GM19023 (cell line): Measurements from ENCODE around the gene FRYL.

Source experiments
- ATAC-seq: cut with Tn5 transposase; IDR thresholded peaks from one replicate; pipeline ENCODE4 v1.9.1; 2021; ENCODE audit warnings: mild to moderate bottlenecking, moderate library complexity; ENCODE audit not compliant: unreplicated experiment

FRYL gene

DNA sequence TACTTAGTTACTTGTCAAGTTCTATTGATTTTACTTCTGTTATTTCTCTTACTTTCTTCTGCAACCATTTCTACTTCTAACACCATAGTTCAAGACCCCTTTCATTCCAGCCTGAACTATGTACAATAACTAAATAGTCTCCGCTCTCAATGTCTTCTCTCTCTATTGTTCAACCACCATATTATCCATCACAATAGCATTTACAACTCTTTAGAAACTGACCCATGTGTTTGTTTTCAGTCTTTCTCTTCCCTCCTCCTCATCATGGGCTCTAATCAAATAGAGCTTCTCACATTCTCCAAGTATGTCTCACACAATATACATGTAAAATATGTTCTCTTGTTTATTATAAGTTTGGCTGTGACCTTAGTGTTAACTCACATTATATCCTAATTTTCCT is 146.4 kb downstream of the FRYL start:
- ATAC-seq = no peak

DNA sequence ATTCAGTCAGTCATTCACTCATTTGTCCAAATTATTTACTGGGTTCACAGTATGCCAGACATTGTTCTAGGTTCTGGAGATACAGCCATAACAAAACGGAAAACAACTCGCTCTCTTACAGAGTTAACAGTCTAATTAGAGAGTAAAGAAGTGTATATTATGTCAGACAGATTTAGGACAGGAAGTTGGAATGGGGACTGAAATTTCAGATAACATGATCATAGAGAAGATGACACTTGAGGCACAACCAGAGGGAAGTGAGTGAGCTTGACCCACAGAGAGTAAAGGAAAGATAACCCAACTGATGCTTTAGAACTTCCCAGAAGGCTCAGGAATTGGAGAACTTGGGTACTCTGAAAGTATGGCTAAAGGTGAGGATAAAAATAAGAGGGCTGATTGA is 150.6 kb downstream of the FRYL start:
- no peak for ATAC-seq

DNA sequence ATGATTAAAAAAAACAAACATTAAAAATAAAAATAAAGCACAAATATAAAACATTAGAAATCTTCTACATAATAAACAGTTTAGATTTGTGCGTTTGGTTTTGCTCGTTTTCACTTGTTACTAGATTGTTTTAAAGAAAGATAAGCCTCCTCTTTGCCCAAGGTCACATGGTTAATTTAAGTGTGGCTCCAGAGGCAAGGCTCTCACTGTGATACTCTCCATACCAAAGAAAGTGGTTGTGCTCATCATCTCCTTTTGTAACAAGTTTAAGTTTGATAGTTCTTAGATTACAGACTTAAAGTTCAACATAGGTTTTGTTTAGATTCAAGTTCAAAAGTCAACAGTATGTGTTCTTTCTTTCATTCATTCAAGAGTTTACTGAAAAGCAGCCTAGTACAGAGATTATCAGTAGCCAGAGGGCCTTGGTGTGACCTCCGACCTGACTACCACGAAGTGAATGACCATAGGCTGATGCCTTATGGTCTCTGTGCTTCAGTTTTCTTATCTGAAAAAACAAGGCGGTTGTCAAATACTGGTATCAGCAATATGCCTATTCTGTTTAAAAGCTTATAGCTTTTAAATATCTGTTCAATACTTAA is 156.8 kb downstream of the FRYL start:
- ATAC-seq = no peak

DNA sequence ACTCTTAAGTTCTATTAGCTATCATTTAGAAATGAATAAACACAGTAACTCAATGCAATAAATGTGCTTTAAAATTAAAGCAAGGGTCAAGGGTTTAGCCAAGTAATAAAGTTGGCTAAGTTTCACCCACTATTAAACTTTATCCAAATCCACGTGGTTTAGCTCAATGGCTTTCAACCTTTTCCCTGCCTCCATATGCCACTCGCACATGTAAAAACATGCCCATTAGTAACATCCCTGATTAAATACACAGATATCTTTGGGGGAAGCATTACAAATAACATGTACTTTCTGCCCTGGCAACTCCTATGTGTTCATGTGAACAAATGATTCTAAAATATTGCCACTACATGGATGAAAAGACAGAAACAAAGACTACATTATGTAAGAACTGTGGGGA is 159.2 kb downstream of the FRYL start:
- ATAC-seq = no peak

DNA sequence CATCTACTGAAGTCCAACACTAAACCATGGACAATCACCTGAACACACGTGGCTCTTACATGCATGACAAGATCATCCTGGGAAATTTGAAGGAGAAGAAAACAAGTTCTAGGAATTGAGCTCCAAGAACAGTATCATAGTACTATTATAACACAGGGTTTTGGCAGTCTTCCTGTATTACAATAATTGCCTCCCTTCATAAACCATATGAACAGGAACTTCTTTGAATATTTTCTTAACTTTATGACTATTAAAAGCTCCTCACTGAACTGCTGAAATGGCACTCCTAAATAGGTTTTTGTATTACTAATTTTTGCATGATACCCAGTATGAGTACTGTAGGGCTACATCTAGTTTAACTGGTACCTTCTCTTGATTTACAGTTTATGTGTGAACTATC is 160.0 kb downstream of the FRYL start:
- no peak for ATAC-seq

DNA sequence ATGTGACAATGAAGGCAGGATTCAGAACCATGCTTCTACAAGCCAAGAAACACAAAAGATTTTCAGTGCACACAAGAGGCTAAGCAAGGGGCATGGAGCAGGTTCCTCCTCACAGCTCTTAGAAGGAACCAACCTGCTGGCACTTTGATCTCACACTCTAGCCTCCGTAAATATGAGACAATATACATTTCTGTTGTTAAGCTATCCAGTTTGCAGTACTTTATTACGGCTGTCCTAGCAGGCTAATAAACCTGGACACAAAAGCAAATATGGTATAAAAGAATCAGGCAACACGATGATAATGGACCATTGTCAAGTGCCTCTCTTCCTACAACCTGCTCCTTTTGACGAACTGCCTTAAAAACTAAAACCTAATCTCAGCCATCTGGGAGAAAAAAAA is 175.6 kb downstream of the FRYL start:
- no peak for ATAC-seq

DNA sequence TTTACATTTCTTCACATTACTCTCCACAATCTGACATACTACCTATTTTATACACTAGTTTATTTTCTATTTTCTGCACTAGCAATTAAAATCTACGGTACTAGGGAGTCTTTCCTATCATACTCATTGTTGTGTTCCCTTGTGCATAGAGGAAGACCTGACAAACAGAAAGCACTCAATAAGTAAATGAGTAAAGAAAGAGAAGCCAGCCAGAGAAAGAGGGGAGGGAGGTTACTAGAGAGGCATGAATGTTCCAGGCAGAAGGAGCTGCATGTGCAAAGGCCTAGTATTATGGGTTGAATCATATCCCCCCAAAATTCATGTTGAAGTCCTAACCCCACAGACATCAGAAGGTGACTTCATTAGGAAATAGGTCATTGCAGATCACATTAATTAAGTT is 176.0 kb downstream of the FRYL start:
- no peak for ATAC-seq

DNA sequence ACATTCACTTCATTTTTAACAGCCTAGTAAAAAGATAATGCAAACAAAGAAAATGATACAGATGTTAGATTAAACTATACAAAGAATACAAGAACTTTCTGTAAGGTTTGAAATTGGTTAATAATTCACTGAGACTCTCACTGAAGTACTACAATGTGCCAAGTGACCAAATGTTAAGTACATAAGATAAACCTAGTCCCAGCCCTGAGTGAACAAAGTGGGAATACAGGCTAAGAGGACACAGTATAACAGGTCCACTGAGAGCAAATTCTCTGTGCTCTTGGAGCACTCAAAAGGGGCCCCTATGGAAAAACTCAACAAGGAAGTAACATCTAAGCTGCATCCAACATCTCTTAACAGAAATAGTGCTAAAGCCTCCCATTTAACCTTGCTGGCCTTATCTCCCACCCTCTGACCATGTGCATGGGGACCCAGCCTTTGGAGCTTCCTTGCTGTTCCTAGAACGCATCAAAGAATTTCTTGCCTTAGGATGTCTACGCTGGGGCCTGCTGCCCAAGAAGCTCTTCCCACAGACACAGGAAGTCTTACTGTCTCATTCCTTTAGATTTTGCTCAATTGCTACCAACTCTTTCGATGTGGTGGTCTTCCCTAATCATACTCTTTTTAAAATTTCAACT is 176.6 kb downstream of the FRYL start:
- no peak for ATAC-seq

DNA sequence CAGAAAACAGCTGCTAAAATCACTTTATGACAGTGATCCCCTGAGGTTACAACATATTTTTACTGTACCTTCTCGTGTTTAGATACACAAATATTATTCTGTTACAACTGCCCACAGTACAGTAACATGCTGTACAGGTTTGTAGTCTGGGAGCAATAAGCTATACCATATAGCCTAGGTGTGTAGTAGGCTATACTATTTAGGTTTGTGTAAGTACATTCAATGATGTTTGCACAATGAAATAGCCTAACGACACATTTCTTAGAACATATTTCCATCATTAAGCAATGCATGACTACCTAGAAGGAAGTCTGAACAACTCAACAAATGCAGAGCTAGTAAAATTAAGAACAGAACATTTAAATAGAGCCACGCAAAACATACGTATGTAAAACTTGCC is 177.3 kb downstream of the FRYL start:
- ATAC-seq = no peak

DNA sequence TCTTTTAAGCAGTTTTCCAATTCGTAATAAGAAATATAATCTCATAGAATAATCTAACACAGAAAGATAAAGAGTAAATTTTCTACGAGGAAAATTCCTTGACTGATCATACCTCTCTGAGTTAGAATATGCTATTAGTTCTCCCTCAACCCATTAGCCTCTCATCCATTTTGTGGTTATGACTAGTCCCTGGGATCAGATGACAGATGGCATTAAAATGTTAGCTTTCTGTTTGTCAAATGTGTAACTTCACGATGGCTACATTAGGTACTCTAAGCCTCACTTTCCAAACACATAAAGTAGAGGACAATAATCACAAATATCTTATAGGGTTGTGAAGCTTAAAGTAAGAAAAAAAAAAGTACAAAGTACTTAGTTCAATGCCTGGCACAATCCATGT is 177.9 kb downstream of the FRYL start:
- no peak for ATAC-seq

DNA sequence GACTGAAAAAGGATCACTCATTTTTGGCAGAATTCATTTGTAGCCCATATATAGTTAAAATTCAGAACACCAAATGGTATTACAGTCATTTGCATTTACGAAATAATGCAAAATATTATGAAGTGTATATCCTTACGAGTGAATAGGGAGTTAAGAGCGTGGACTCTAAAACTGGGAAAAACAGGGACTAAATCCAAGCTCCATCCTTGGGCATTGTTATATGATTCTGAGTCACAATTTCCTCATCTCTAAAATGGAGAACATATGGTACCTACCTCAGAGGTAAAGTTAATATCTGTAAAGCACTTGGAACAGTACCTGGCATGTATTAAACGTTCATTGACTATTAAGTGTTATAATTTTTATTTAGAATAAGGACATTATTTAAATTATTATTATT is 183.7 kb downstream of the FRYL start:
- no peak for ATAC-seq

DNA sequence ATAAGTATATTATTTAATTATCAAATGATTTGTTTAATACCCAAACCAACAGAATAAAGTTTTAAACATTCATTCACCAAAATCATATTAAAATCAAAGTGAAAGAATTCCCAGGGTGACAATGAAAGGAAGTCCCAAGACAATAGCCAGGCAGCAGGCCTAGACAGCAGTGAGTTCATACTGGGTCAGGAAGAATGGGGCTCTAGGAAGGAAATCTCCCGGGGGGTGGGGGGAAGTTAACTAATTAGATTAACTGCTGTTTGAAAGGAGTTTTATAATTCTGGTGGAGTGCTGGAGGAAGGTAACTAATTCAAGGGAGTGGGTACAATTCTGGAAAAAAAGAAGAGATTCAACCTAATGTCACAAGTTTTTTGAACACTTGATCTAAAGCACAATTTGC is 185.9 kb downstream of the FRYL start:
- no peak for ATAC-seq

DNA sequence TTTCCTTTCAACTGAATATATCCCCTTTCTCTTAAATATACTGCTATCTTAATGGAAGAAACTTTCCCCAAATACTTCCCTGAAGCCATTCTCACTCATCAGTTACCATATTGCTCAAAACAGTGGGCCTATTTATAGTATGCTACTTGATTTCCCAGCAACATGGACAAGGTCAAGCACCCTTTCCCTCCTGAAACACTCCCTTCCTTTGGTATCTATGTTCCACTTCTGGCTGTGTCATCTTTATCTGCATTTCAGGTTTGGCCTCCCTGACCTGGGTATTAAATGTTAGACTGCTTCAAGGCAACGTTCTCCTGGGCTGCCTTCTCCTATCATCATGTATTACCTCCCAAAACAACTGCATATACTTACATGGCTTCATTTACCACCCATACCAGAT is 188.7 kb downstream of the FRYL start:
- ATAC-seq = no peak

DNA sequence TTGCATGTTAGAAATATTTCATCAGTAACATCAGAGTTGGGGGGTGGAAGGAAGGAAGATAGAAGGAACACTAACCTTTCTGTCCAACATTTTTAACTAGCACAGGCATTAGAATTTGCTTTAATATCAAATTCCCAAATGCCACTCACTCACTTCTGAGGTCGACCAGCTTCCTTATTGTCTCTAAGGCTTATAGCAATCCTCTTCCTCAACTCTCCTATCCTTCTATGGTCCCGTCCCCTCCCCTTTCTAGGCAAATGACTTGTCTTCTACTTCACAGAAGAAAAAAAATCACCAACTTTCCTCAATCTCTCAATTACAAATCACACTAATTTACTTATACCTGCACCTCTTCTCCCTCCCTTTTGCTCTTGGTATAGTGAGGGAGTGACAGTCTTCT is 189.2 kb downstream of the FRYL start:
- ATAC-seq = no peak

DNA sequence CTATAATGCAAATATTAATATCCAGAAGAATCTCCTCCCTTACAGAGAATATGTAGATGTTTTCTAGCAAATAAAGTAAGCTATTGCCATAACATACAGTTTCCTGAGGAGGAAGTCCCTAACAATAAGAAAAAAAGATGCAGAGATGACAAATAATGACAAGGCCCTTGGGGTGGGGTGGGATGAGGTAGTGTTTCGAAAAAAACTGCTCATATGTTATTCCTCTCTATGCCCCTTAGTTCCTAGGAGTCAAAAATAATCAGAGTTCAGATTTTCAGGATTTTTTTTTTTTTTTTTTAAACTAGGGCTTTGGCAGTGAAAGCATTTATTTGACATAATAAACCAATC is 191.0 kb downstream of the FRYL start:
- ATAC-seq = no peak

DNA sequence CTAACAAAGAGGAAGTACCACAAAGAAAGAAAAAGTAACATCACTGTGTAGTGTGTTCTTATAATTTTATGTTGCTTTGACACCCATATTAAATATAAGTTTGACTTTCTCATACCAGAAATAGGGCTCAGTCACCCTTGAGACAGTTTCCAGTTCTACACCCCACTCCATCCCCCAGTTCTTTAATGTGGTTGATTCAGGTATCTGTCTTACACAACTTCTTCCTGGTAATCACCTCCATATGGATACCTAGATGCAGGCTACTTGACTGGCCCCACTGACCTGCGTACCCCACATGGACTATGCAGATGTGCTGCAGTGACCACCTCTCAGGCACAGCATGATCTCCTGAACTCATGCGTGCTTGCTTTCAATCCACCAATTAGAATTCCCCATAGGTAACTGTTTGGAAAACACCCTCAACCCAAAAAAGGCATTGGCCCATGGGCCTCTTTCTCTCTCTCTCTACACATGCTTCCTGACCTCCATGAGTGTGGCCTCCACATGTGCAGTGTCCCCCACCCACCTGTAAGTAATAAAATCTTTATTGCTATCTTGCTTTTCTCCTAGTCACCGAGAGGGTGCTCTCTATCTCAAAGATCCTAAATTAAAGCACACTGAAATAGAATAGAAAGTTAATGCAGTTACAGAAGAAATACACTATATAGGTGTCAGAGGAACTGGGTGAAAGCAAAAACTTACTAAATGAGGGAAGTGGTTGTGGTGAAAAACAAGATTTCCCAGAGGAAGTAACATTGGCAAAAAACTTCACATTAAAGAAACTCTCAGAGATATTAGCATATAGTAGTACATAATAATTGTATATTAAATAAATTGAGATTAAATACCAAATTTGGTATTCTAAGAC is 191.6 kb downstream of the FRYL start:
- ATAC-seq = no peak

DNA sequence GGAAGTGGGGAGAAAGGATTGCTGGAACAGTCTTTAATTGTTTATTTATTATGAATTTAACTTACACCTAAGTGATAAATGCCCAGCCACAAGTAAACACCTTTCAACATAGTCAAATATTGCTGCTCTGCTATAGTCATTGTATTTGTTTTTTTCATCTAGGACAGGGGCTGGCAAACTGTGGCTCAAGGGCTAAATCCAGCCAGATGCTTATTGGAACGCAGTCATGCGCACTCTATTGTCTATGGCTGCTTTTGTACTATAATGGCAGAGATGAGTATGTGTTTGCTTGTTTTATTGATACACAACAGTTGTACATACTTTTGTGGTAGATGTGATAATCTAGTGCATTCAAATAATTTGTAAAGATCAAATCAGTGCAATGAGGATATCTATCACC is 194.7 kb downstream of the FRYL start:
- ATAC-seq = no peak

DNA sequence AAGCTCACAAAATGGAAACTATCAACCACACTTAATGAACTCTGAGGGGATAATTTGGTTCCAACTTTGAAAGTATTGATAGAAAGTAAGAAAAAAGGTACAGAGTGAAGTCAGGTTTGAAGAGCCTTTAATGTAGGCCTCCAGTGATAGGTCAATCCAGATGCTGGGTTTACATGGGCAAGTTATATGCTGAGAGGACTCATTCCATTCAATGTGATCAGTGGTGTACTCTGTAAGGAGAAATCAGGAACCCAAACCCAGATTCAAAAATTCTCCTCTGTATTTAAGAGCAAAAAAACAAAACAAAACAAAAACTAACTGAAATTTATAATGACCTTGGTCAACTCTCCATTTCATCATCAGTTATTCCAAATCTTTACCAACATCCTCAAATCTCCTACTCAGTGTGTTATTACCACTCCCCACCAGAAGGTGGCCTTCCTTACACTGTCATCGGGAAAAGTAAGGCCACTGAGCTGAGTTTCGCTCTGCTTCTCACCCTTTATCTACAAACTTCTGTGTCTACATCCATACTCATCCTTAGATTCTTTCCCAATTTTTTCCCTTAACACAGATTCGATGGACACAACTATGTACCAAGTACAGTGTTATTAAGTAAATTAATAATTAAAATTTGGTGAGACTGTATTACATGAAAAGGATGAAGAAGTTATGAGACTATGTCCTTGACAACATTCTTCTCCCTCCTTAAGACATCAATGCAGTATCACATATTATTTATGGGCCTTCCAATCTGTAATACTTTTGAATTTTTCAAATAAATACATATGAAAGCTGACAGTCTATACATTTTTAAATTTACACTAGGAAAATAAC is 201.7 kb downstream of the FRYL start:
- peak; percentile 69 for ATAC-seq

DNA sequence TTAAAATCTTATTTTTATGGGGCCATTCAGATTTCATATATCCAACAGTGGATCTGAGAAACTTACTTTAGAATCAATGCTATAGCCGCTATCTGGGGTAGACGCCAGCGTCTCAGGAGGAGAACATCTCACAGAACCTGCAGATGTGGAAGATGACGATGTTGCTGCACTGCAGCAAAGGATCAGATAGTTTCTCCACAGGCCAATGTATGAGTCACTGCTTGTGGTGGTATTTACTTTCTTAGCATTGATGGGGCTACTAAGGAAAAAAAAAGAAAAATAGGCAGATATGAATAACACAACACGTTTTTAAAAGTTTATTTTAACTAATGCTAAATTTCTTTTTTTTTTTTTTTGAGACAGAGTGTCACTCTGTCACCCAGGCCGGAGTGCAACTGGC is 204.1 kb downstream of the FRYL start:
- ATAC-seq = no peak

DNA sequence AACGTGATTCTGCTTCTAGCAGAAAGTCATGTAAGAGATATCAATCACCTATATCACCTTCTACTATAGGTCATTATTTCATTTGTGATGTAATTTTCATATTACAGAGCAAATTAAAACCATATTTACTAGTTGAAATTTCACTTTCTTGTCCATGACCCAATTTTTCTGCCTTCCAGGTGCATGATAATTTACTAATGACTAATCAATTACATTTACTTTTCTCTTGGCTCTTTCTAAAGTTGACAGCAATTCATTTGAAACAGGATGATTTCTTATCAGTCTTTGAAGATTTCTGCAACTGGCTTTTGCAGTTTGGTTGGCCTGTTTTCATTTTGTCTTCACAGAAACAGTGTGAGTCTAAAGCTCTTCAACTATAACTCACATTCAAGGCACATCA is 208.6 kb downstream of the FRYL start:
- no peak for ATAC-seq

DNA sequence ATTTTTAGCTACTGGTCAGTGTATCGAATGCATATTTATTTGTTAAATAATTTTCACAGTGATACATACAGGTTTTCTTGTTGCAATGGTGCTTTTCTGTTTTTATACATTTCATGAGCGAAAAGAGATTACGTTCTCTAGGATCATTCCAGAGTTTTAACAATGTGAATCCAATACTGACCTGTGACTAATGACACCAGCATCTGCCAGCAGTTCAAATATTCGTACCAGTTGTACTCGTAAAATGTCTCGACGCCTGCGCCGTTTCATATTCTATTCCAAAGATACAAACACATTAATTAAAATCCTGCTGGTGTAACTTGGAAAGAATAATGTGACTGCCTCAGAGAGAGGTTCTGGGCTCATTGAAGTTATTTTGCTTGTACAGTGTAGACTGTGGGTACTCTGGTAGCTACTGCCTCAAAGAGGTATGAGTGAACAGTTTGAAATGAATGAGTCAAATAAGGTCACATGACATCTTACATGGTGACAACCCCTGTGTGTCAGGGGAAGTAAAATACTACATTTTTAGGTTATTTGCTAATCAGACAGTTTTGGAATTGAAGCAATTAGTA is 209.3 kb downstream of the FRYL start:
- no peak for ATAC-seq
